Retinal pigment epithelial cell (primary cell): Measurements from ENCODE around the gene MAP4K3.

ENCODE experiments used
- DNase-seq: peaks from one replicate; pipeline ENCODE4 v3.0.0-alpha.2; 2010; ENCODE audit warnings: low read depth
- H3K4me3 ChIP-seq: 2 replicates; pipeline ENCODE4 v1.5.1; 2011; ENCODE audit warnings: mild to moderate bottlenecking, low read length, control low read depth, moderate library complexity
- CTCF ChIP-seq: conservative IDR thresholded peaks from 2 replicates; pipeline ENCODE4 v1.5.1; 2011; ENCODE audit warnings: low read depth, low read length, control low read depth, inconsistent platforms

Gene MAP4K3

GRCh38 chr2:39479696-39480095, 42.6 kb upstream of the MAP4K3 start:
- no peak overlapping the region for H3K4me3 ChIP-seq
- TF ChIP-seq CTCF: no peak
- no peak for DNase-seq

DNA sequence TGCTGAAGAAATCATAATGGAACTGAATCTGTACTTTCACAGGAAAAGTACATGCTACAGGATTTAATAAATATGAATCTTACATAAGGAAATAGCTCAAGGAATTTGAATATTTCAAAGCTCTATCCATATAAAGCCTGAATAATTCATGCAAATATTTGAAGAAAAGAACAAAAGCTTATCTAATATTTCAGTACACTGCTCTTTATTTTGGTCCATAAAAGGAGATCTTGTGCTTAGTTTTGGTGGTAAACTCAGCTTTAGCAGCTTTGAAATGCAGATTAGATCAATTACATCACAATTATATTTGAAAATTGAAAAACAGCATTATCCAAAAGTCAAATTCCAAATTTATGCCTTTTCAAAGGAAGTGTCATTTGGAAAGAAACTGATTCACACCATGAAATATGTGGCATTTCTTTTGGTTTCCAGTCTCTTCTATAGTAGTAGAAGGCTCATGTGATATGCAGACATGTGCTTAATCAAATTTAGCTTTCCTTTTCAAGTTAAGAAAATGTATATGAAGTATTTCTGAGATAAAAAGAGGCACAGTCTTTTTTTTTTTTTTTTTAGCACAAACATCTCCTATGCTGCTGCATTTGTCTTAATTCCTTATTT, 42.1 kb upstream of the MAP4K3 start:
- no peak for TF ChIP-seq CTCF
- DNase-seq: no peak
- no peak overlapping the region for H3K4me3 ChIP-seq

GRCh38 chr2:39476524-39476923, 39.4 kb upstream of the MAP4K3 start:
- DNase-seq: no peak
- H3K4me3 ChIP-seq: no peak overlapping the region
- TF ChIP-seq CTCF: no peak

DNA sequence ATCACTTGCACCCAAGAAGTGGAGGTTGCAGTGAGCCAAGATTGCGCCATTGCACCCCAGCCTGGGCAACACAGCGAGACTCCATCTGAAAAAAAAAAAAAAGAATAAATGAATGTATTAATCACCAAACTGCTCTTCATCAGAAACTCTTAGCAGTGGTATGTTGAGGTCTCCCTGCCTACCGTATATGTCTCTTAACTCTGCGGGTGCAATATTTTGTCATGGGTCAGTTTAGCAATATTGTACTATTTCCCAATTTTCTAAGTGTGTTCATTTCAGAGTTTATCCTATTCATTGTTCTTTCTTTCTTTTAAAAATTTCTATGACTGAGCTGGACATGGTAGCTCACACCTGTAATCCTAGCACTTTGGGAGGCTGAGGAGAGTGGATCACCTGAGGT, 37.9 kb upstream of the MAP4K3 start:
- H3K4me3 ChIP-seq: no peak overlapping the region
- no peak for TF ChIP-seq CTCF
- DNase-seq: no peak

DNA sequence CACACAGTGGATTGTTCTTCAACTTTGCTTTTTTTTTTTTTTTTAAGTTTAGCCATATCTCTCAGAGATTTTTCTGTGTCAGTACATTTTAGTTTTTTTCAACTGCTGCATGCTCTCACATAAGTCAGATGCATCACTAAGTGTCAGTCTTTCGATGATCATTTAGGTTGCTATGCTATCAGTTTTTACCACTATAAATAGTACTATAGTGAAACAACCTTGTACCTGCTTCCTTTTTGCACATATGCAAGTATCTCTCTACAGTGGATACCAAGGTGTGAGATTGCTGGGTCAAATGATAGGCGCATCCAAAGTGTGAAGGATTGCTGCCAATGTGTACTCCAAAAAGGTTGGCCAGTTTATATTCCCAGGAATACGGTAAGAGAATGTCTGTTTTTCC, 33.5 kb upstream of the MAP4K3 start:
- no peak overlapping the region for H3K4me3 ChIP-seq
- TF ChIP-seq CTCF: no peak
- no peak for DNase-seq

DNA sequence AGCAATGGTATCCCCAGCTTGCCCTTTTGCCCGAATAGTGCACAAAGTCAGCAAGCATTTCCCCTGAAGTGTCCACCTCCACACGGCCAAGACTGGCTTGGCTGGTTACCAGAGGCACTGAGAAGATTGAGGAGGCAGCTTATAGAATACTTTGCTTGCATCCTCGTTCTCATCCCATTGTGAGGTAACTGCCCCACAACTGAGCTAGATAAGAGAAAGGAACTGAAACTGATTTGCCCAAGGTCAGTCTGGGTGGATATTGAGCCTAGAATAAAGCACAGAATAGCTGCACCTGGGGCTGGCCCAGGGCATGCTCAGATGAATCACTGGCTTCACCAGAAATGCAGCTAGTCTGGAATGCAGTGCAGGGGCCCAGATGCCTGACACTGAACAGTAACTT, 32.7 kb upstream of the MAP4K3 start:
- H3K4me3 ChIP-seq: no peak overlapping the region
- DNase-seq: no peak
- TF ChIP-seq CTCF: no peak

DNA sequence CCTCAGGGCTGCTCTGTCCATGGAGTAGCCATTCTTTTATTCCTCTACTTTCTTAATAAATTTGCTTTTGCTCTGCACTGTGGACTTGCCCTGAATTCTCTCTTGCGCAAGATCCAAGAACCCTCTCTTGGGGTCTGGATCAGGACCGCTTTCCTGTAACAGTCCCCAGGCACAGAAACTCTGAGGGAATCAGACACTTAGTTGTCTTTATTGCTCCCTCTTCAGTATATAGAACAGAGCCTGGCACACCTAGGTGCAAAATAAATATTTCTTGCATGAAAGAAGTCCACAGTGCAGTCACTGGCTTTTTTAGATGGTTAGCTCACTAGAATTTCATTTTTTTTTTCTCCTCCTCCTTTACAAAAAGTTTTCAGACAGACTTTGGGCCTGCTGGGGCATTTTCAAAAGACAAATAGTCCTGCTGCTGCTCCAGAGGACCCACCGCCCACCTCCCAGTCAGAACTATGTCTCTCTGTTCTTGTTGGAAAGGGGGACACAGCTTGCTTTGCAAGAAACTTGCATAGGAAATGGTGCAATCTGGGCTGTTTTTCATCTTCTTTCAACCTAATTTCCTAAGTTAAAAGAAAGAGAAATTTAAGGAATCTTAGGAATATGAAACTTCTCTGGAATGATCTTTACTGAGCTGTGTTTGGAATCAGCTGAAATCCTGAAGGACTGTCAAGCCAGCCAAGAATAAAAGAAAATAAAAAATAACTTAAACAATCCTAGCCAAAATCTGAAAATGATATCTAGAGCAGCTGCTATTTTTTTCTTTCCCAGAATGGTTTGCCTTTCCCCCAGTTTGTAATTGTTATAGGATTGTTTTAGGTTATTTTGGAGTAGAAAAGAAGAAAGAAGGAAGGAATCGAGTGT, 31.7 kb upstream of the MAP4K3 start:
- DNase-seq: no peak
- H3K4me3 ChIP-seq: no peak overlapping the region
- no peak for TF ChIP-seq CTCF
